CD1c-positive myeloid dendritic cell (primary cell): ENCODE results near the gene SOX1.

Experiments used
- DNase-seq: peaks from one replicate; pipeline ENCODE4 v3.0.0-alpha.2; 2016; ENCODE audit errors: extremely low spot score

Gene SOX1

DNA sequence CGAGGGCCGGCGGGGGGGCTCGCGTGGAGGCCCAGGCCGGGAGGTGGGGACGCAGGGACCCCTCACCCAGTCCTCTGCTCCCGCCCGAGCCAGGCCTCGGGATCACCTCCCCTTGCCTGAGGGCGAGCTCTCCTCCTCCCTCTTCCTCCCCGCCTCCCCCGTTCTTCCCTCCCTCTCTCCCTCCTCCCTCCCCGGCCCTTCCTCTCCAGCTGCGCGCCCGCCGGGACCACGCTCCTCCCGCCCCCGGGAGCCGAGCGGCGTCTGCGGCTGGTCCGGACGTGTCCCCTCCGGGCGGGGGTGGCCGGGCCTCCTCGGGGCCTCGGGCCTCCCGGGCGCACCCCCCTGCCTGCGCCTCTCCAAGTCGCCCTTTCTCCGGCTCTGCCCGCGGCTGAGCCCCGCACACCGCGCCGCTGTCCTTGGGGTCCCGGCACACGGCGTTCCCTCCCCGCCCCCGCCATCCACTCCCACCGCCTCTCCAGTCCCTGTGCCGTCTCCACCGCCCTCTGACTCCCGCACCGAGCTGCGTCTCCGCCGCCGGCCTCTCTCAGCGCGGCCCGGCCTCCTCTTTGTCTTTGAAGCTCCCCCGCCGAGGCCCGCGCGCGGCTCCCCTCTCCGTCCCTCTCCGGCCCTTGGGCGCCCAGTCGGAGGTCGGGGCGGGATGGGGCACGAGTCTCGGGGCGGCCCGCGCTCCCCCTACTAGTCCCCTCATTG, 5.7 kb downstream of the SOX1 start:
- DNase-seq, result no peak

DNA sequence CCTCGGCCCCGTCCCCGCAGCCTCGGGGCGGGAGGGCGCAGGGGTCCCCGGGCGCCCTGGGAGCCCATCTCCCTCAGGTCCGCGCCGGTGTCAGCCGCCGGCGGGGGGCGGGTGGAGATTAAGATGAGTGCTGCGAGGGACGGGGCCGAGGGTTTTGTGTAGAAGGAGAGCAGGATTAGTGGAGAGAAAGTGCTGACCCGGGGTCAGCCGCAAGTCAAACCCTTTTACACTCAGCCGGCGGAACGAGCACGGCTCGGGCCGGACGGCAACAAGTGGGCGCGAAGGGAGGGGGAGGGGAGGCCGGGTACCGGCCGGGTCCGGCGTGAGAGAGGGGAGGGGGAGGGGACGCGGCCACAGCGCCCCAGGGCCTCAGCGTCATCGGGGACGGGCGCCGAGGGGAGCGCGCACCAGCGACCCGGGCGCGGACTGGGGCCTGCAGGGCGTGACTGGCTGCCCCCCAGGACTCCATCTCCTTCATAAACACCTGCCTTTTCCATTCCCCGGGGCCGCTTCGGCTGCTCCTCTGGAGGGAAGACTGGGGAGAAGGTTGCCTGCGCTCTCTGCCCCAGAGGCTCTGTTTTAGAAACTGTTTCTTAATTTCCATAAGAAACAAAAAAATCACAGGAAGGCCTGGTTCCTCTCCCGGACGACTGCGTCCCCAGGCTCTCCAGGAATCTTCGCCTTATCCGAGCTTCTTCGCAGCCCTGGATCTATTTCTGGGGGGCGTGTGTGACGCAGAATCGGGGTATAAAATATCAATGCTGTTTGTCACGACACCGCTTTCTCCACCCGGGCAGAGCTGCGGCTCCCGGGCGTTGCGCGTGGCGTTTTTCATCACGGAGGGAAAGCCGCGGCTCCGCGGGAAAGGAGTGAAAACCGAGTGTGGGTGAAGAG, 6.5 kb downstream of the SOX1 start:
- no peak for DNase-seq

DNA sequence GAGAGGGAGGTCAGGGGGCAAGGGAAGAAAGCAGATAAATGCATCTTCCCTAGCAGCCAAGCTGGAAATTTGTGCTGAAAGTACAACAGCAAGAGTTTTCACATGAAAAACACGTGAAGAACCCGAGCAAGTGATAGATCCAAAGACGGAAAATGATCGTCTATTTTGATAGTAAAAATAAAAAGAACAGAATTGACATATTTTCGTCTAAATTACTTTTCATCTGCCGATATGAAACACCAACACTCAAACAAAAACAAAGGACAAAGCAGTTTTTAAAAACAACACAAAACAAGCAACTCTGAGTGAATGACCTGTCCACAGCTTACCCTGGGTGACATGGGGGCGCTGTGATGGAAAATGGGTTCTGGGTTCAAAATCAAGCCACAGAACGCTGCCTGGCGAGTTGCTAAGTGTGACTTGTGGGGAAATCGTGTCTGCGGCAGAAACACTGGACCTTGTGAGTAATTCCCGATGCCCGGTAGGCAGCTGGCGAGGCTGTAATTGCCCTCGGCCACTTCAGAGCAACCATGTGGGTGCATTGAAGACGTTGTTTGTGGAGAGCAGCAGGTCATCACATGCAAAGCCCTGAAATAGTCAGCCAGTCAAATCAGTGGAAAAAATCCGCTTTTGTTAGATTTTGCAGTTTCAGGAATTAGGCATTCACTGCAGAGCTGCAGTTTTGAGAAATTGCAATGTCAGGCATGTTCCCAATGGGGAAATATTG, 7.4 kb downstream of the SOX1 start:
- no peak for DNase-seq

DNA sequence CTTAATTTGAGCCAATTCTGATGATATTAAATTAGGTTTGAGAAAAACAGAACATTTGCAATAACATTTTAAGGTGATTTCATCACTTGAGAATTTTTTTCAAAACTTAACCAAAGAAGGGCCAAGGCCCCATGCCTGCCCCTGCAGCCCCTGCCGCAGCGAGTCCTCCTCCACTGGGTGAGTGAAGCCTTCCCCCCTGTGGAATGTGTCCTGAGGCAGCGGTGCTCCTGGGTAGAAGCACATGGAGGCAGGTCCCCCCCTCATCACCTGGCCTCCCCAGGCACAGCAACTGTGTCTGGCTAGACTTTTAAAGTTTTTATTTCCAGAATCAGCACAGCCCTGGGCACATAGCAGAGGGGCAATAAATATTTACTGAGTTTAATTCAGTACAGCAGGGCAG, 10.8 kb downstream of the SOX1 start:
- DNase-seq, result no peak

DNA sequence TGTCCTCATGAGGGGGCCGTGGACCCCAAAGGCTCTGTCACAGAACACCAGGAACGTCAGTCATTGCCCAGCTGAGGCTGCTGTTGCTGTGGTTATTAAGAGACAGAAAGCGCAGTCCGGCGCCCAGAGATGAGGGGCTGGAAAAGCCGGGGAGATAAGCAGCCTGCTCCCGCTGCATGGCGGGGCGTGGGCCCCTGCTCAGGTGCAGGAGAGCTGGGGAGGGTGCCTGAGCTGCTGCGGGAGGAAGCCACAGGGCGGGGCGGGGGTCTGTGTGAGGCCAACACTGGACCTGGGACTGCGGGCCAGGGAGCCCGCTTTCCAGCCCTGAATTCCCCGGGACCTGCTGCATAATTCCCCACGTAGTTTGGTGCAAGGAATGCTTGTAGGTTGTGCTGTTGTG, 11.3 kb downstream of the SOX1 start:
- DNase-seq, result no peak

DNA sequence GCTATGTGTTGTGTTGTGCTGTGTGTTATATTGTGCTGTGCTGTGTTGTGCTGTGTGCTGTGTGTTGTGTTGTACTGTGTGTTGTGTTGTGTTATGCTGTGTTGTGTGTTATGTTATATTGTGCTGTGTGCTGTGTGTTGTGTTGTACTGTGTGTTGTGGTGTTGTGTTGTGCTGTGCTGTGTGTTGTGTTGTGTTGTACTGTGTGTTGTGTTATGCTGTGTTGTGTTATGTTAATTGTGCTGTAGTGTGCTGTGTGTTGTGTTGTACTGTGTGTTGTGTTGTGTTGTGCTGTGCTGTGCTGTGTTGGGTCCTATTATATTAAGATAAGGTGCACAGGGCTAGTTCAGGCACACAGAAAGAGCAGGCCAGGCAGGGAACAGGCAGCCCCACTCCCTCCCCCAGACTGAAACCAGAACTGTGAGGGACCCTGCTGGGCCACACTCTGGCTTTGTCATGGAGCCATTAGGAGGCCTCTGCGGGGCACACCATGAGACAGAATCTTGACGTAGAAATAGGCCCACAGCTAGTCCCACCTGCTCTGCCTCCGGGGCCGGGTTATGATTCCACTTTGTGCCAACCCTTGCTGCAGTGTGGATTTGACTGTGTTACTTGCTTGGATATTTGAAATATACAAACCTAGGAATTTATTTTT, 12.1 kb downstream of the SOX1 start:
- no peak for DNase-seq

DNA sequence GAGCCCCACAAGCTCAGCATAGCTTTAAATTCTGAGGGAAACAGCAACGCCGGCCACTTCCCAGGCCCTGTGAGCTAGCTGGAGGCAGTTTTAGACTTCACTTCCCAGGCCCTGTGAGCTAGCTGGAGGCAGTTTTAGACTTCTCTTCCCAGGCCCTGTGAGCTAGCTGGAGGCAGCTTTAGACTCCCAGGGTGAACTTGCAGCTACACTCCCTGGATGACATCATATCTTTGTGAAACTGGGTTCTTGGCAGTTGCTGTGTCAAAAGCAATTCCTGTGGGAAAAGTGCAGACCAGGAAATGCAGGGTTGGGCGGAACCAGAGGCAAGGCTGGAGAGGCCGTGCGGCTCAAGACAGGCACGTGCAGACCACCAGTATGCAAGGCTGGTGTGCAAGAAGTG, 12.7 kb downstream of the SOX1 start:
- no peak for DNase-seq

DNA sequence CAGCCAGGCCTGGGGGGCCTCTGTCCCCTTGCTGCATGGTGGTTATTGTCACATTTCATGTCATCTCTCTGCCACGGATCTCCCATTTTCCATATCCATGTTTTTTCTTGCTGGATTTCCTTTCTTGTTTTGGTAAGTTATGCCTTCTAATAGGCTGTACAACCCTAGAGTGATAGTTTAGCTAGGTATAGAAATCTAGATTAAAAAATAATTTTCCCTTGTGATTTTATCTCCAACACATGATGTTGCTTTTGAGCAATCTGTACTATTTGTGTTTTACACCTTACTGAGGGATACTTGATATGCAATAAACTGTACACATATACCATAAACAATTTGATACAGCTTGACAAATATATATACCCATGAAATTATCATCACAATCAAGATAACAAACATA, 17.0 kb downstream of the SOX1 start:
- DNase-seq, result no peak

DNA sequence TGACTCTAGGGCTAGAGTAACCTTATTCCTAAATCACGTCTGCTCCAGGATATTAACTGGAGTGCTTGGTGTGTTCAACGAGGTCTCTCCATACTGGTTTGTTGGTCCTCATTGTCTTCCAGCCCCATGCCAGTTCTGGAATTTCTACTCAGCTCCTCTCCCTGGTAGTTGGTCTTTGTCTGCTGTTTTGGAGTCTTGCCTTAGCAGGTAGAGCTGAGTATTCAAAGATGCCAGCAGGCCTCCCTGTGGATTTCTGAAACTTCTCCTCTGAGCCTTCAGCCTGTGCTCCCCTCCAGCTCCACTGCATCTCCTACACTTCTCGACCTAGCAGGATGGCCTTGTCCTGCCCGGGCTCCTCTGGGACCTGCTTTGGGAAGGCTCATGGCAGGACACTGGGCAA, 25.5 kb downstream of the SOX1 start:
- no peak for DNase-seq

DNA sequence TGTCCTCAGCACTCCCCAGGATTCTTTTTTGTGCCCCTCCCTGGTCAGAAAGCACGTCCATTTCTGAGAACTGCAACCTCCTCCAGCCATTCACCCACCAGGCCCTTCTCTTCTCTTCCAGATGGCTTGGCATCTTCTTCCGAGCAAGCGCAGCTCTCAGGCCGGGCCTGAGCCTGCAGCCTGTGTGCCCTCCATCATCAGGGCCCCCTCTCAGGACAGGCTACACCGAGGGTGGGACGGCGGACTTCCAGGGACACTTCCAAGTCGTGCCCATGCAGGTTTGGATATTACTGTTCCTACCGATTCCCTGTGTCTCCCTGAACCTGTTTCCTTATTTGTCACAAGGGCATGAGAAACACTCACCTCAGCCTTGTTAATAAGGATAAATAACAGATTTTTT, 28.4 kb downstream of the SOX1 start:
- no peak for DNase-seq

DNA sequence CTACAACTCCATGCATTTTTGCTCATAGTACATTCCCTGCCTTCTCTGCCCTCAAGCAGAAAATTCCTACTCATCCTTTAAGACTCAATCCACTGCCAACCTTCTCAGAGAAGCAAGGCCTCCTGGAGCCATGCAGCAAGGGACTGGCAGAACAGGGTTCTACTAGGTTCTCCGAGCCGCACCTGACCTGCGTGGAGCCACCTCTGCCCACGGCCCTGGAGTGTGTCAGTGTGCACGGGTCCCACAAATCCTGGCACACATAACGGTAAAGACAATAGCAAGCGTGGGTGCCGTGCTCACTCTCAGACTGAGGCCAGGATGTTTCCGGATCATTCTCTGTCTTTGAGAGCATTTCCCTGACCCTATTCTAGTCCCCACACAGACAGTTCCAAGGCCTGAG, 30.0 kb downstream of the SOX1 start:
- DNase-seq, result no peak

DNA sequence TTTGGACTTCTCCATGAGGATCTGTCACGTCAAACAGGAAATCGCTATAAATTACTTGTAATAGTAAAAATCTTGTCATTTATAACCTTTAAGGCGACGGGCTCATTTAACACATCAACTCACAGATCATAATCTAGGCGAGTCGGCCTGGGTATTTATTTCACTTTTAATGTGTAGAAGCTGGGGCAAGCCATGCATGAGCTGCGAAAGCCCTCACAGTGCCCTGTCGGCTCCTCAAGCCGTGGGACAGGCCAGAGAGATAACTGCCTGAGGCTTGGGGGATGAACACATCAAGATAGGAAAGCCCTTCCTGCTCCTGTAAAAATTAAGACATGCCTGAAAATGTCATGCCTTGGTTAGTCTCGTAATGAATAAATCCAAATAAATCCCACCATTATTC, 30.8 kb downstream of the SOX1 start:
- no peak for DNase-seq

DNA sequence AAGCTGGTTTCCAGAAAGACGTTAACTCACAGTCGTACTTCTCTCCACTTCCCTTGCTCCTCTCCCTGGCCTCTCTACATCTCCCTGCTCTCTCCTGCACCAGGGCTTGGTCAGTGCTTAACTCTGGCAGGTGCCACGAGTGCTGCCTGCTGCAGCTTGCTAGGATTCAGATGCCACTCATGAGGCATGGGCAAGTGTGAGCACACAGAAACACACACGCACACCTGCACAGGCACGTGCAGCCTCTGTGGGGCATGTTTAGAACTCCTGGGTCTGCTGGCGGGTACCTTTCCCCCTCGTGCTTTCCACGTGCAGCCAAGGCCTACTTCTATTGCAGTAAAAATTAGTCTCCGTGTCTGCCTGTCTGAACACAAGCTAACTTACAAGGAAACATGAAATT, 31.8 kb downstream of the SOX1 start:
- no peak for DNase-seq

DNA sequence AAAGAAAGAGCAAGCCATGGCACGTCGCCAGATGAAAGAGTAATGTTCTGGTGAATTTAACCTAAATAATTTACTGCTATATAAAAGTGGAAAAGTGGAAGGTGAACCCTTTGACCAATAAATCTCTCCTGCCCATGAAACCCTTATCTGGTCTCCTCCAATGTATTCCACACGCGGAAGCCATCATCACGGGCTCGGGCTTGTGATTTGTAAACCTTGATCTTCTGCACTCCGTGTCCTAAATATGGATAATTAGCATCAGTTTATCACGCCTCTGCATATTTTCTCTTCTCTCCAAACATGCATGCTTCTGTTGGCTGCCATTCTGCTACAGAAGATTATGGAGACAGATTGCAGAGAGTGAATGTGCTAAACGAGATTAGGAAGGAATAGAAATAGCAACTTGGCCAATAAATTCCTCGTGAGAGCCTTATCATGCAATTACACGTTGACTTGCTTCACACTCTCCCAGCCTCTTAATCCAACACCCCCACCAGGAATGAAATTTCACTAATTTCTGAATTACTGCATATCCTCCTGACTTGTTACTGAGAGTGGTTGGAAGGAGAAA, 34.5 kb downstream of the SOX1 start:
- DNase-seq, result no peak

DNA sequence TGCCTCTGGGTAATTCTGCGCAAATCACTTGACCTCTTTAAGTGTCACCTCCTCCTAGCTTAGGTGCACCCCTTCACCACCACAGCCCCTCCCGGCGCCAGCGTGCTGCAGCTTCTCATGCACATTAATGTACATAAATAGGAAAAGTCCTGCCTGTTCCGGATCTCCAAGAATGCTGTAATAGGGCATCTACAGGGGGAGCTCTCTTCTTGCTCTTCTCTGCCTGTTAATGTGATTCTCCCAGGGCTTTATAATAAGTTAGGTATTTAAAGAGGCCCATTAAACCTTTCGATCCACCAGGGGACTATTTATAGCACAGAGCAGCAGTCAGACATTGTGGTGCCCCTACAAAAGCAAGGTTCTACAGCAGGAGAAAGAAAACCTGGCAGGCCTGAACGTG, 35.3 kb downstream of the SOX1 start:
- no peak for DNase-seq

DNA sequence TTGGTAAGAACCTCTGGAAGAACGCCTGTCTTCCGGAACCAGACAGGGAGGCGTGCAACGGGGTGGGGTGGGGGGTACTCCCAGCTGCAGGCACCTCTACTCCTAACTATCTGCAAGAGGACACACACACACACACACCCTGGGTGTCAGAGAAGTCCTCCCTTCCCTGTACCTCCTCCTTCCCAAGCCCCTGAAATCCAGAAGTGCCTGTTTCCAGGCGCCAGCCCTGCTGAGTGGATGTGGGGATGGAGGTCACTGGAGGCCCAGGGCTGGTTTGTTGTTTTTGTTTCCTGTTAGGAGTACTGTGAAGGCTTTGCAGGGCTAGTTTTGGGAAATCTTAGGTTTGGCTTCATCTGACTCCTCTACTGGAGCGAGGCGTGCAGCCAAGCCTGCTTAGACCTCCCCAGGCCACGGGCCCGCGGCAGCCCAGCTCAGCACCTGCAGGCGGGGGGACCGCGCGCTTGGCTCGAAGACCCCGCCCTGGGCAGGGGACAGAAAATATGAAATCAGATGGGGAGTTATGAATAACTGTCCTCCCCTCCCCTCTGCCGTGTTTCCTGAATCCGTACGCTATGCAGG, 36.4 kb downstream of the SOX1 start:
- DNase-seq, result no peak

DNA sequence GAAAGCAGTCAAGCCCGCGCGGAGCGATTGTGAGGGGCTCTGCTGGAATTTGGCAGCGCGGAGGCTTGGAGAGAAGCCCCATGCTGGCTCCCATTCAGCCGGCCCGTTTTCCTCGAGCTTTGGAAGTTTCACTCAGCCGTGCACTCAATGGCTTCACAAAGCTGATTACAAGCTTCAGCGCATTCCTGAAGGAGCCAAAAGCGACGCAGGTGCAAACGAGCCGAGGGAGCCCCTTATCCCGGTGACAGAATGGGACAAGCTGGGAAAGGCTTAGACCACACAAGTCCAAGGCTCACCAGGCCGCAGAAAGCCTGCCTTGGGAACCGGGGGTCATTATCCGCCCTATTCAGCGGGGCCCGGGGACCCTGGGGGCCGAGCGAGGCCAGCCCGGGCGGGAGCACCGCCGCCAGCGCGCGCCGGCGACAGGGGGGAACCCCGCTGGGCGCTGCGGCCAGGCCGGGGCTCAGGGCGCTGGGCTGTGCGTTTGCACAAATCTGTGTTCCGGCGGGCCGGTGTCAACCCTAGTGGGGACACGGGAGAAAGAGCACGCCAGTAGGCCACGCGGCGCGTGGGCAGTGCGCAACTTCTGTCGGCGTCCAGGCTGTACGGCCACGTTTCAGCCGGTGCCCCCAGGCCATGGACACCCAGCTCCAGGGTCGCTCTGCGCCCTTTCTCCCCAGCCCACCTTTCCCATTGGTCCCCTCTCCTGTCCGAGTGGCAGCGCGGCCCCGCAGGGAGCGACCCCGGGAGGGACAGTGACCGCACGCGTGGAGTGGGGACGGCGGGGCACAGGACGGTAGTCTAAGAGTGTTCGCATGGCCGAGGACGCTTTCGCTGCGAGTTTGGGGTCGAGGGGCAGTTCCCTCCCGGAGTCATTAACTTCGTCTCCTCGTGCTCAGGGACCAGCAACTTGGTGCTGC, 37.3 kb downstream of the SOX1 start:
- no peak for DNase-seq

DNA sequence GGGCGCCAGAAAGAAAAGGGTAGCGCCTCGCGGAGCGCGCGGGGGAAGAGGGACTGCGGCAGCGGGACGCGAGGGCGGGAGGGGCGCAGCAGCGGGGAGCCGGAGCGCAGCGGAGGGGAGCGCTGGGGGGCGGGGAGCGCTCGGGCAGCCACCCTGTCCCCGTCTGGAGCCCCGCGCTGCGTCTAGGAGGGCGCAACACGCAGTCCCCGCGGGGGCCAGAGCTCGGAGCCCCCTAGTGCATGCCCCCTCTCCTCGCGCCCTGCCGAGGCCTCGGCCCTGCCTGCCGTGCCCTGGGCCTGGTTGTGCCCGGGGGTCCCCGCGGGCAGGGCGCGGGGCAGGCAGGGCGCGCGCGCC, 37.9 kb downstream of the SOX1 start:
- DNase-seq, result no peak

DNA sequence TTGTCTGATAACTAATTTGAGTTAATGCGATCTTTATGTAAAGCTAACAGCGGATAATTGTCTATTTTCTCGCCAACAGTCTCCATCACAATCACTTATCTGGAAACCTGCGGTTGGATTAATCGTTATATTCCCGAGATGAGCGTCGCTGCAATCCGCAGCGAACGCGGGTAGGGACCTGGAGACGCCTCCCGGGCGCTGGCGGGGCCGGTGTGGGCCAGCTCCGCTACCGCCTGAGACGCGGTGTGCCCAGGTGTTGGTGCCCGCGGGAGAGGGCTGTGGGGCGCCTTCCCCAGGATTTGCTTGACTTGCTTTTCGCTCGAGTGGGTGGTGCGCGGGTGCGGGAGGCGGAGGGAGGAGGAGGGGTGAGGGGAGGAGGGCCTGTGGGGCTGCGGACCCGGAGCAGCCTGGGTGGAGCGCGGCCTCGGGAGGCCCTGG, 38.3 kb downstream of the SOX1 start:
- DNase-seq, result no peak

DNA sequence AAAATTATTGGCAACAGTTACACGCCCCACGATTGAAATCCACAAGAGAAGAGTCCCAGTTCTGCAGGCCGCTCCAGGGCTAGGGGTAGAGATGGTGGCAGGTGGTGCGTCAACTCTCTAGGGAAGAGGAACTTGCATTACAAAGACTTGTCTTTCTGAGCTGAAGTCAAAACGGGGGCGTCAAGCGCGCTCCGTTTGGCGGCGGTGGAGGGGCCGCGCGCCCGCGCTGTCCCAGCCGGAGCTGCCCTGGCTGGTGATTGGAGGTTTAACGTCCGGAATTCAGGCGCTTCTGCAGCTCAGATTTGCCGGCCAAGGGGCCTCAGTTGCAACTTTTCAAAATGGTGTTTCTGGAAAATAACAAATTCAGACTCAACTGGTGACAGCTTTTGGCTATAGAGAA, 38.9 kb downstream of the SOX1 start:
- DNase-seq, result no peak
